K562 (cell line): ENCODE data around the gene NENF. TPM values are rescaled to one million over a fixed set of nuclear protein-coding genes. Genes with fewer than 3 reads are reported as not detected.

Source experiments
- ADNP ChIP-seq: fragments of 200-800 bp; sonication (Bioruptor generic); IDR thresholded peaks from 2 replicates; pipeline ENCODE4 v1.6.1; 2016; ENCODE audit warnings: missing genetic modification characterization, missing compliant biosample characterization
- CBX5 ChIP-seq: IDR thresholded peaks from 2 replicates; pipeline ENCODE4 v1.6.1; 2014; ENCODE audit warnings: low read depth, borderline replicate concordance
- ERF ChIP-seq: fragments of 450-650 bp; formaldehyde crosslinking; IDR thresholded peaks from 2 replicates; pipeline ENCODE4 v1.4.0; 2020; ENCODE audit warnings: mild to moderate bottlenecking, mixed read lengths
- HMG20A ChIP-seq: fragments of 450-650 bp; formaldehyde crosslinking; conservative IDR thresholded peaks from 2 replicates; pipeline ENCODE4 v1.4.0; 2020; ENCODE audit warnings: mild to moderate bottlenecking, mixed read lengths
- KAT8 ChIP-seq: fragments of 450-650 bp; IDR thresholded peaks from 2 replicates; pipeline ENCODE4 v1.6.1; 2016; ENCODE audit warnings: low read depth, mild to moderate bottlenecking
- PHB2 ChIP-seq: fragments of 450-650 bp; IDR thresholded peaks from 2 replicates; pipeline ENCODE4 v1.6.1; 2017; ENCODE audit warnings: low read depth
- PYGO2 ChIP-seq: fragments of 450-650 bp; IDR thresholded peaks from 2 replicates; pipeline ENCODE4 v1.6.1; 2016; ENCODE audit warnings: mild to moderate bottlenecking, missing genetic modification characterization, moderate library complexity, missing compliant biosample characterization
- STAT5A ChIP-seq: IDR thresholded peaks from 2 replicates; pipeline ENCODE4 v1.6.1; 2012; ENCODE audit warnings: low read length, inconsistent platforms, borderline replicate concordance
- ZNF695 ChIP-seq: fragments of 450-650 bp; formaldehyde crosslinking; IDR thresholded peaks from 2 replicates; pipeline ENCODE4 v1.4.0; 2020; ENCODE audit warnings: mild to moderate bottlenecking, moderate library complexity
- ZNF79 ChIP-seq: fragments of 250-450 bp; sonication (Bioruptor Pico); IDR thresholded peaks from 2 replicates; pipeline ENCODE4 v1.4.0; 2020; ENCODE audit warnings: low read depth, mild to moderate bottlenecking, moderate library complexity
- polyA plus RNA-seq, 8 experiments: library from polyadenylated mRNA; depleted of rRNA in 4 of 8; stranded (reverse) in 5 of 8; unstranded in 3 of 8; fragments of >200 nt; fragmentation: Nextera tagmentation in 2 of 8; fragmentation: Illumina TruSeq in 1 of 8; extraction: Ambion mirVana in 2 of 8; extraction: Trizol in 1 of 8; gene quantifications; 2 replicates each; pipeline versions ENCODE4 v1.2.1 to v1.2.3, GENCODE V29; 2011 to 2014; ENCODE audit warnings: inconsistent platforms in 1 of 8, missing spikeins in 1 of 8
- total RNA-seq, 7 experiments: library from RNA; depleted of rRNA in 6 of 7; stranded (reverse); fragments of >200 nt in 6 of 7; fragmentation: Illumina TruSeq in 2 of 7; extraction: Trizol in 2 of 7; gene quantifications; 2 replicates each; pipeline versions ENCODE4 v1.2.1 to v1.2.3, GENCODE V29; 2011 to 2021; ENCODE audit warnings: low replicate concordance in 1 of 7
- TF ChIP-seq, protein P1 (sequence below), 2 experiments: fragments of 450-650 bp; formaldehyde crosslinking in 1 of 2; IDR thresholded peaks; 2 replicates each; pipeline versions ENCODE4 v1.4.0 to v1.6.1; 2014 to 2020; ENCODE audit warnings: mild to moderate bottlenecking in 2 of 2, borderline replicate concordance in 1 of 2, low read depth in 1 of 2
- TF ChIP-seq, protein P2 (sequence below): fragments of 250-450 bp; sonication (Bioruptor Pico); IDR thresholded peaks from 2 replicates; pipeline ENCODE4 v1.8.0; 2022; ENCODE audit warnings: moderate library complexity, mild to moderate bottlenecking, inconsistent platforms
- TF ChIP-seq, protein P3 (sequence below): fragments of 450-650 bp; formaldehyde crosslinking; conservative IDR thresholded peaks from 2 replicates; pipeline ENCODE4 v1.4.0; 2022; ENCODE audit warnings: mild to moderate bottlenecking, missing genetic modification characterization
- TF ChIP-seq, protein P4 (sequence below): IDR thresholded peaks from 2 replicates; pipeline ENCODE4 v1.6.1; 2012; ENCODE audit warnings: low read depth, low read length, improper control_type of control experiment, borderline replicate concordance

Gene NENF
- total and polyA plus RNA-seq, 9 of the 15 experiments (the other 6 are each of a cell fraction or from before 2014, with no cell fraction given) = 6.1 to 100 (median 72.8) TPM

DNA sequence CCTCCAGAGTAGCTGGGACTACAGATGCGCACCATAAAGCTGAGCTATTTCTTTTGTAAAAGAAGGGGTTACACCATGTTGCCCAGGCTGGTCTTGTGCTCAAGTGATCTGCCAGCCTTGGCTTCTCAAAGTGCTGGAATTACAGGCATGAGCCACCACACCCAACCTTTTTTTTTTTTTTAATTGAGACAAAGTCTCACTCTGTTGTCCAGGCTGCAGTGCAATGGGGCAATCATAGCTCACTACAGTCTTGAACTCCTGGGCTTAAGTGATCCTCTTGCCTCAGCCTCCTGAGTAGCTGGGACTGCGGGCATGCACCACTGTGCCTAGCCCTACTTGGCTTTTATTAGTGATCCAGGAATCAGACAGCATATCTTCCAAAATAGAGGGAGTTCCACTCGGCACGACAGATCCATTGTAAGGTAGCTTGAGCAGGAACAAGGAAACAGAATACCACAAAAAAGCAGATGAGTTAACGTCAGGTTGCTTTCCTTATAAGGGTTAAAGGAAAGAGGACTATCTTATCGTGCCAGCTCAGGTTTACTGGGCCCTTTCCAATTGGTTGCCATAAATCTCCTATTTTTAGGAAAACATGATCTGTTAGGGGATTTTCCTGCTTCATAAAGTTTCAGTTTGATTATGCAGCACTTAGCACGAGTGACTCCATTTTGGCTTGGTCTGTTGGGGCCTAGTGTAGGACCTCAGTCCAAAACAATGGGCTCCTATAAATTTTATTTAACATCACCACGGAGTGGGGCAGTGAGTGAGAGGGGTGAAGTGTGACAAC, 45.2 kb downstream of the NENF start (continued):
- TF ChIP-seq, protein P1, sequence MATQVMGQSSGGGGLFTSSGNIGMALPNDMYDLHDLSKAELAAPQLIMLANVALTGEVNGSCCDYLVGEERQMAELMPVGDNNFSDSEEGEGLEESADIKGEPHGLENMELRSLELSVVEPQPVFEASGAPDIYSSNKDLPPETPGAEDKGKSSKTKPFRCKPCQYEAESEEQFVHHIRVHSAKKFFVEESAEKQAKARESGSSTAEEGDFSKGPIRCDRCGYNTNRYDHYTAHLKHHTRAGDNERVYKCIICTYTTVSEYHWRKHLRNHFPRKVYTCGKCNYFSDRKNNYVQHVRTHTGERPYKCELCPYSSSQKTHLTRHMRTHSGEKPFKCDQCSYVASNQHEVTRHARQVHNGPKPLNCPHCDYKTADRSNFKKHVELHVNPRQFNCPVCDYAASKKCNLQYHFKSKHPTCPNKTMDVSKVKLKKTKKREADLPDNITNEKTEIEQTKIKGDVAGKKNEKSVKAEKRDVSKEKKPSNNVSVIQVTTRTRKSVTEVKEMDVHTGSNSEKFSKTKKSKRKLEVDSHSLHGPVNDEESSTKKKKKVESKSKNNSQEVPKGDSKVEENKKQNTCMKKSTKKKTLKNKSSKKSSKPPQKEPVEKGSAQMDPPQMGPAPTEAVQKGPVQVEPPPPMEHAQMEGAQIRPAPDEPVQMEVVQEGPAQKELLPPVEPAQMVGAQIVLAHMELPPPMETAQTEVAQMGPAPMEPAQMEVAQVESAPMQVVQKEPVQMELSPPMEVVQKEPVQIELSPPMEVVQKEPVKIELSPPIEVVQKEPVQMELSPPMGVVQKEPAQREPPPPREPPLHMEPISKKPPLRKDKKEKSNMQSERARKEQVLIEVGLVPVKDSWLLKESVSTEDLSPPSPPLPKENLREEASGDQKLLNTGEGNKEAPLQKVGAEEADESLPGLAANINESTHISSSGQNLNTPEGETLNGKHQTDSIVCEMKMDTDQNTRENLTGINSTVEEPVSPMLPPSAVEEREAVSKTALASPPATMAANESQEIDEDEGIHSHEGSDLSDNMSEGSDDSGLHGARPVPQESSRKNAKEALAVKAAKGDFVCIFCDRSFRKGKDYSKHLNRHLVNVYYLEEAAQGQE (IDR thresholded peaks at IDR 0.05; ENCODE audit: borderline replicate concordance) = no peak
- TF ChIP-seq, protein P1 (CRISPR knock-in tag; IDR thresholded peaks at IDR 0.05; ENCODE audit: low read depth) = peak; percentile 86
- no peak for TF ChIP-seq PHB2
- TF ChIP-seq ZNF79 = peak; percentile 98
- TF ChIP-seq ERF = peak; percentile 98
- TF ChIP-seq KAT8 = no peak
- TF ChIP-seq CBX5 = no peak
- TF ChIP-seq HMG20A (CRISPR knock-in tag) = peak; percentile 95
- TF ChIP-seq, protein P2, sequence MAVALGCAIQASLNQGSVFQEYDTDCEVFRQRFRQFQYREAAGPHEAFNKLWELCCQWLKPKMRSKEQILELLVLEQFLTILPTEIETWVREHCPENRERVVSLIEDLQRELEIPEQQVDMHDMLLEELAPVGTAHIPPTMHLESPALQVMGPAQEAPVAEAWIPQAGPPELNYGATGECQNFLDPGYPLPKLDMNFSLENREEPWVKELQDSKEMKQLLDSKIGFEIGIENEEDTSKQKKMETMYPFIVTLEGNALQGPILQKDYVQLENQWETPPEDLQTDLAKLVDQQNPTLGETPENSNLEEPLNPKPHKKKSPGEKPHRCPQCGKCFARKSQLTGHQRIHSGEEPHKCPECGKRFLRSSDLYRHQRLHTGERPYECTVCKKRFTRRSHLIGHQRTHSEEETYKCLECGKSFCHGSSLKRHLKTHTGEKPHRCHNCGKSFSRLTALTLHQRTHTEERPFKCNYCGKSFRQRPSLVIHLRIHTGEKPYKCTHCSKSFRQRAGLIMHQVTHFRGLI (CRISPR knock-in tag) = peak; percentile 98
- no peak for TF ChIP-seq ADNP
- peak; percentile 98 for TF ChIP-seq PYGO2 (tag)
- no peak for TF ChIP-seq STAT5A
- TF ChIP-seq, protein P3, sequence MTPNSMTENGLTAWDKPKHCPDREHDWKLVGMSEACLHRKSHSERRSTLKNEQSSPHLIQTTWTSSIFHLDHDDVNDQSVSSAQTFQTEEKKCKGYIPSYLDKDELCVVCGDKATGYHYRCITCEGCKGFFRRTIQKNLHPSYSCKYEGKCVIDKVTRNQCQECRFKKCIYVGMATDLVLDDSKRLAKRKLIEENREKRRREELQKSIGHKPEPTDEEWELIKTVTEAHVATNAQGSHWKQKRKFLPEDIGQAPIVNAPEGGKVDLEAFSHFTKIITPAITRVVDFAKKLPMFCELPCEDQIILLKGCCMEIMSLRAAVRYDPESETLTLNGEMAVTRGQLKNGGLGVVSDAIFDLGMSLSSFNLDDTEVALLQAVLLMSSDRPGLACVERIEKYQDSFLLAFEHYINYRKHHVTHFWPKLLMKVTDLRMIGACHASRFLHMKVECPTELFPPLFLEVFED (CRISPR knock-in tag) = peak; percentile 99
- TF ChIP-seq, protein P4, sequence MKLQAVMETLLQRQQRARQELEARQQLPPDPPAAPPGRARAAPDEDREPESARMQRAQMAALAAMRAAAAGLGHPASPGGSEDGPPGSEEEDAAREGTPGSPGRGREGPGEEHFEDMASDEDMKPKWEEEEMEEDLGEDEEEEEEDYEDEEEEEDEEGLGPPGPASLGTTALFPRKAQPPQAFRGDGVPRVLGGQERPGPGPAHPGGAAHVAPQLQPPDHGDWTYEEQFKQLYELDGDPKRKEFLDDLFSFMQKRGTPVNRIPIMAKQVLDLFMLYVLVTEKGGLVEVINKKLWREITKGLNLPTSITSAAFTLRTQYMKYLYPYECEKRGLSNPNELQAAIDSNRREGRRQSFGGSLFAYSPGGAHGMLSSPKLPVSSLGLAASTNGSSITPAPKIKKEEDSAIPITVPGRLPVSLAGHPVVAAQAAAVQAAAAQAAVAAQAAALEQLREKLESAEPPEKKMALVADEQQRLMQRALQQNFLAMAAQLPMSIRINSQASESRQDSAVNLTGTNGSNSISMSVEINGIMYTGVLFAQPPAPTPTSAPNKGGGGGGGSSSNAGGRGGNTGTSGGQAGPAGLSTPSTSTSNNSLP = no peak
- TF ChIP-seq ZNF695 (CRISPR knock-in tag) = peak; percentile 97
